Measurements from ENCODE around the gene CYP27B1.
"Not testable (repeated sequence)": the region's sequence is repeated elsewhere in the genome, so short reads cannot be mapped to it uniquely, and the experiment has no call there.

The CYP27B1 gene

DNA sequence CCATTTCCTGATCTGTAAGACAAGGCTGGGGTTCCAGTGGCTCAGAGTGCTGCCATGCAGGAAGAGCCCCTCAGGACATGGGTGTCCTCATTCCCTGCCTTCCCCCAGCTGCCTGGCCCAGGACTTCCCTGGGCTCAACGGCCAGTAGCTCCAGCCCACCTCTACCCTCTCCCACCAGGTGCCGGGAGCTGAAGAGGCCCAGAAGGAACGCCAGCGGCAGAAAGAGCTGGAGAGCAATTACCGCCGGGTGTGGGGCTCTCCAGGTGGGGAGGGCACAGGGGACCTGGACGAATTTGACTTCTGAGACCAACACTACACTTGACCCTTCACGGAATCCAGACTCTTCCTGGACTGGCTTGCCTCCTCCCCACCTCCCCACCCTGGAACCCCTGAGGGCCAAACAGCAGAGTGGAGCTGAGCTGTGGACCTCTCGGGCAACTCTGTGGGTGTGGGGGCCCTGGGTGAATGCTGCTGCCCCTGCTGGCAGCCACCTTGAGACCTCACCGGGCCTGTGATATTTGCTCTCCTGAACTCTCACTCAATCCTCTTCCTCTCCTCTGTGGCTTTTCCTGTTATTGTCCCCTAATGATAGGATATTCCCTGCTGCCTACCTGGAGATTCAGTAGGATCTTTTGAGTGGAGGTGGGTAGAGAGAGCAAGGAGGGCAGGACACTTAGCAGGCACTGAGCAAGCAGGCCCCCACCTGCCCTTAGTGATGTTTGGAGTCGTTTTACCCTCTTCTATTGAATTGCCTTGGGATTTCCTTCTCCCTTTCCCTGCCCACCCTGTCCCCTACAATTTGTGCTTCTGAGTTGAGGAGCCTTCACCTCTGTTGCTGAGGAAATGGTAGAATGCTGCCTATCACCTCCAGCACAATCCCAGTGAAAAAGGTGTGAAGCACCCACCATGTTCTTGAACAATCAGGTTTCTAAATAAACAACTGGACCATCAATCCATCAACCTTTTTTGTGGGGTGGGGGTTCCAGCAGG, 46.0 kb downstream of the CYP27B1 start:
- no peak for DNase-seq

DNA sequence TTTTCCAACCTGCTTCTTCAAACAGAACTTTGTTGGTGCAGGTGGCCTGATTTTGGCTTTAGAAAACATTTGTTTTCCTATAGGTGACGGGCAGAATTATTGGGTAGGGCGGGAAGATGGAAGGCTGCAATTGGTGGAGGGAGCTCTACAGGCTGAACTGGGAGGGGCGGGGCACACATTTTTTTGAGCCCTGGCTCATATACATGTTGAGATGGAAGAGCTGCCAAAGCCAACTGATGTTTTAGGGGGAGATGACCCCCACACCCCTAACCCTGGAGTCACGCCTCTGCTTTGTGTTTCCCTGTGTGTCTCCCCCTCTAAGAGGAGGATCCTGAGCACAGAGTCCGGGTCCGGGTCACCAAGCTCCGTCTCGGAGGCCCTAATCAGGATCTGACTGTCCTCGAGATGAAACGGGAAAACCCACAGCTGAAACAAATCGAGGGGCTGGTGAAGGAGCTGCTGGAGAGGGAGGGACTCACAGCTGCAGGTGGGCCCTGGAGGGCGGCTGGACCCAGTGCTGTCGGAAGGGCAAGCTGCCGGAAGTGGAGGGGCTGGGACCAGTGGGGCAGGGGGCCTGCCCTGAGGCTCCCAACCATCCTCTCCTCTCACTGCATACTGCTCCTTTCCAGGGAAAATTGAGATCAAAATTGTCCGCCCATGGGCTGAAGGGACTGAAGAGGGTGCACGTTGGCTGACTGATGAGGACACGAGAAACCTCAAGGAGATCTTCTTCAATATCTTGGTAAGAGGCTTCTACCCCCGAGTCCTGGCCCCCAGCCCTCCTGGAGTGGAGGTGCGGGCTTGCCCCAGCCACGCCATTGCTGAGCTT, 46.9 kb downstream of the CYP27B1 start:
- DNase-seq, result no peak

DNA sequence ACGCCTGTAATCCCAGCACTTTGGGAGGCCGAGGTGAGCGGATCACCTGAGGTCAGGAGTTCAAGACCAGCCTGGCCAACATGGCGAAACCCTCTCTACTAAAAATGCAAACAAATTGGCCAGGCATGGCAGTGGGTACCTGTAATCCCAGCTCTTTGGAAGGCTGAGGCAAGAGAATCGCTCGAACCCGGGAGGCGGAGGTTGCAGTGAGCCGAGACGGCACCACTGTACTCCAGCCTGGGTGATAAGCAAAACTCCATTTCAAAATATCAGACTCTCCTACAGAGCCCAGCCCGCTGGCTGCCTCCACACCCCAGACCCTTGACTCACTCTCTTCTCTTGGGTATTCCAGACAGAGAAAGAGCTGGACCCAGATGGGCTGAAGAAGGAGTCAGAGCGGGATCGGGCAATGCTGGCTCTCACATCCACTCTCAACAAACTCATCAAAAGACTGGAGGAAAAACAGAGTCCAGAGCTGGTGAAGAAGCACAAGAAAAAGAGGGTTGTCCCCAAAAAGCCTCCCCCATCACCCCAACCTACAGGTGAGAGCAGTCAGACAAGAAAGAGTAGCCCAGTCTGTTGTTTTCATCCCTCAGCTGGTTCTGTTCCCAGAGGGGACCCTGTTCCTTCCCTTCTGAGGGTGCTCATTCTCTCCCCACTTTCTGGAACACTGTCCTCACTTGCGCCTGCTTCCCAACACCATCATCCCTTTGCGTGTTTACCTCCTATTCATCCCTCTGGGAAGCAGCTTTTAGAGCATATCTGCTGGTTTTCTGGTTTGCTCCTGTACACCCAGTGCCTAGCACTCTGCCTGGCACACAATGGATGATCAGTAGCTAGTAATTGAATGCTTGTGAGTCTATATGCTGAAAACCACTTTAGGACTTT, 48.0 kb downstream of the CYP27B1 start:
- DNase-seq, result no peak

DNA sequence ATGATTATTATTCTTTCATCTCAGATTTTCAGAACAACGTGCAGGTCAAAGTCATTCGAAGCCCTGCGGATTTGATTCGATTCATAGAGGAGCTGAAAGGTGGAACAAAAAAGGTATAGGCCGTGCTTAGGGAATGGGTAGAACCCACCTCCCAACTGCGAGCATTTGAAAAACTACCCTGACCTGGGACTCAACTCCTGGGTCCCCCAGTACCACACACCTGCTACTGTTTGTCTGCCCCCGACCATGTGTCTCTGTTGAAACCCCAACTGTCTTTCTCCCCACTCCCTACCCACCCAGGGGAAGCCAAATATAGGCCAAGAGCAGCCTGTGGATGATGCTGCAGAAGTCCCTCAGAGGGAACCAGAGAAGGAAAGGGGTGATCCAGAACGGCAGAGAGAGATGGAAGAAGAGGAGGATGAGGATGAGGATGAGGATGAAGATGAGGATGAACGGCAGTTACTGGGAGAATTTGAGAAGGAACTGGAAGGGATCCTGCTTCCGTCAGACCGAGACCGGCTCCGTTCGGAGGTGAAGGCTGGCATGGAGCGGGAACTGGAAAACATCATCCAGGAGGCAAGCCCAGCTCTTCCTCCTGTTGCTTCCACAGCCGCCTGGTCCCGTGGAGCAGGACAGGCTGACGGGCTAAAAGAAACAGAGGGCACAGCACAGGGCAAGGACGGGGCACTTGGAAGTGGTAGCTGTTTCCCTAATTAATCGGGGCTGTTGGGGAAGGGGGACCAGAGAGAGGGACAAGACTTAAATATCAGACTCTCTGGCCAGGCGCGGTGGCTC, 48.8 kb downstream of the CYP27B1 start:
- no peak for DNase-seq

DNA sequence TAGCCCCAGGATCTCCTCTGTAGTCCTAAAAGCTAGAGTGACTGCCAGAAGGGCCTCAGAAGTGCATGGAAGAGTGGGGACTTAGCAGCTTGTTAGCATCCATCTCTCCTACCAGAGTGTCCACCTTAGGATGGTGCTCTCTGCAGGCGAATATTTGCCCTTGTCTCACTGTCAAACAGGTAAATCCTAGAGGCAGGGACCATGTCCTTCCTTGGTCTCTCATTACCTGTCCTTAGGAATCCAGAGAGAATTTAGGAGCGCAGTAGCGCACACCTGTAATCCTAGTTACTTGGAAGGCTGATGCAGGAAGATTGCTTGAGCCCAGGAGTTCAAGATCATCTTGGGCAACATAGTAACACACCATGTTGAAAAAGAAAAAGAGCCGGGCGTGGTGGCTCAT, 49.7 kb downstream of the CYP27B1 start:
- DNase-seq, result no peak

DNA sequence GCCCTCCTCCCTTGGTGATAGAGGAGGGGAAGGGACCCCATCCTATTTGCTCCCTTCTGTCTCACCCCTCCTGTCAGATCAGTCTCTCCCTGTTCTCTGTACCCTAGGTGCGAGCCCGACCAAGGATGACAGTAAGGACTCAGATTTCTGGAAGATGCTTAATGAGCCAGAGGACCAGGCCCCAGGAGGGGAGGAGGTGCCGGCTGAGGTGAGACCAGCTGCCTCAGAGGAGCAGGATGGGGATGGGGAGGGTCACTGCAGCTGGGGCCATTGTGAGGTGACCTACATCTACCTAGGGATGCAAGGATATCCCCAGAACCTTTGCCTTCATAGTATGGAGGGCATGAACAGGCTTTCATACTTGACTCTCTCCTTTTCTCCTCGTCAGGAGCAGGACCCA, 50.6 kb downstream of the CYP27B1 start:
- DNase-seq, result no peak

DNA sequence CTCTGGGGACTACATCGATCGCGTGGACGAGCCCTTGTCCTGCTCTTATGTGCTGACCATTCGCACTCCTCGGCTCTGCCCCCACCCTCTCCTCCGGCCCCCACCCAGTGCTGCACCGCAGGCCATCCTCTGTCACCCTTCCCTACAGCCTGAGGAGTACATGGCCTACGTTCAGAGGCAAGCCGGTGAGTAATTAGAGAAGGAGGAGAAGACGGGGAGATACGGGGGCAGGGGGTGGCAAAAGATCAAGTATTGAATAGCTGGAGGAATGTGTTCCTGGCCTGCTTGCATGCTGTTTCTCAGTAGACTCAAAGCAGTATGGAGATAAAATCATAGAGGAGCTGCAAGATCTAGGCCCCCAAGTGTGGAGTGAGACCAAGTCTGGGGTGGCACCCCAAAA, 51.1 kb downstream of the CYP27B1 start:
- no peak for DNase-seq

DNA sequence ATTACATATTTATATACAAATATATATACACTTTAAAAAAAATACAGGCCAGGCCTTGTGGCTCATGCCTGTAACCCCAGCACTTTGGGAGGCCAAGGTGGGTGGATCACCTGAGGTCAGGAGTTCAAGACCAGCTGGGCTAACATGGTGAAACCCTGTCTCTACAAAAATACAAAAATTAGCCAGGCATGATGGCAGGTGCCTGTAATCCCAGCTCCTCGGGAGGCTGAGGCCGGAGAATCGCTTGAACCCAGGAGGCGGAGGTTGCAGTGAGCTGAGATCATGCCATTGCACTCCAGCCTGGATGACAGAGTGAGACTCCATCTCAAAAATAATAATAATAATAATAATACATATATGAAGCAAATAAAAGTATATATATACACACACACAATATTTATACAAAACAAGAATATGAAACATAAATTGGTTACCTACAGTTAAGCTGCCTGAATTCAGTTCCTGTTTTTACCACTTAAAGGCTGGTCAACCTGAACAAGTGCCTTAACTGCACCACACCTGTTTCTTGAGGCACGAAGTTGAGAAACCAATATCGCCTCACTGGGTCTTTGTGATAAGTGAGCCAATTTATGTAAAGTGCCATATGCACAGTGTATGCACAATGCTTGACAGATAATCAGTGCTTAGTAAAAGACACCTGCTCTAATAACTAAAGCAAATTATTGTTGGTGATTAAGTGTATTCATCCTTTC, 51.7 kb downstream of the CYP27B1 start:
- DNase-seq, result not testable (repeated sequence)

DNA sequence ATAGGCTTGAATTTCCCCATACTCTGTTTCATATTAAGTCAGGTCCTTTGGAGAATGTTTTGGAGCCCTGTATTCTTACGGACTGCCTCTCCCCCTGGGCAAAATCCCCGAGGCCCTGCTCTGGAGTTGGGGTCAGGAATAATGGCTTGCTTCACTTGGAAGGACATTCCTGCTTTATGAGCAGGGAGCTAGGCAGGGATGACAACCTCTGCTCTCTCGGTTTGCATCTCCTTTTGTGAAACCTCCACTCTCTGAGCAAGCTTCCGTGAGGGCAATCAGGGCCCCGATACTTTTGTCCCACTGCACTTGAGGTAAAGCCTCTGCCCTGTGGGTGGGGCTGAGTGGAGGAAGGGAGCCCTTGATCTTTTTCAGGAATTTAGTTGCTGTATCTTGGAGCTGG, 53.7 kb downstream of the CYP27B1 start:
- DNase-seq, result no peak

DNA sequence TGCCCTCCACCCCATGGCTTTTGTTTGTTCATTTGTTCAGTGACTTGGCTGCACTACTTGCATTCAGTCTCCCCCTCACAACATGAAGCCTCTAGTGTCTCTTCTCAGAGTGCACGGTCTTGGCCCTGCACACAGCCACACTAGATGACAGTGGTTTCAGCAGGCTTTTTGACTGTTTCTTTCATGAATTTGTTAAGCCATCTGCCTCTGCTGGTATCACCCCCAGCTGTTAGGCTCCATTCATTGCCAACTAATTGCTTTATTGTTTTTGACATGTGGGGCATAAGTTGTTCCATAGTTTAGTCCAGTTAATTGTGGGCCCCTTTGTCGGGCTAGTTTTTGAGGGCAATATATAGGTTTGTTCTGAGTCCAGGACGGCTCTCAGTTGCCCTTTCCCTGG, 54.2 kb downstream of the CYP27B1 start:
- DNase-seq, result no peak

Measured in effector CD4-positive, alpha-beta T cell (primary cell).